ENCODE measurements around the gene TRAPPC2L. TPM values are rescaled to one million over a fixed set of nuclear protein-coding genes. Genes with fewer than 3 reads are reported as not detected.

The TRAPPC2L gene
- total and polyA plus RNA-seq, 2 of the 13 experiments (the other 11 are each of a cell fraction or from before 2014, with no cell fraction given): 96.3 to 107 TPM

- no peak; the same call in 1 of the 2 replicates for TF ChIP-seq ZNF660 (CRISPR knock-in tag; IDR thresholded peaks at IDR 0.05; ENCODE audit: borderline replicate concordance, low read depth)
- no peak for TF ChIP-seq TRAFD1 (CRISPR knock-in tag; IDR thresholded peaks at IDR 0.05; ENCODE audit: borderline replicate concordance)
- TF ChIP-seq ATF2 (CRISPR knock-in tag; IDR thresholded peaks at IDR 0.05): peak; percentile 35; the same call in 1 of the 2 replicates
- 0 out of 2 replicates have a peak, but pooled peaks have one; percentile 23 for TF ChIP-seq FOXC1 (CRISPR knock-in tag; IDR thresholded peaks at IDR 0.05; ENCODE audit: borderline replicate concordance)
- peak; percentile 84 for TF ChIP-seq KDM5A (IDR thresholded peaks at IDR 0.05; ENCODE audit: borderline replicate concordance, low read length)
- TF ChIP-seq E2F2 (CRISPR knock-in tag; IDR thresholded peaks at IDR 0.05; ENCODE audit: borderline replicate concordance): no peak
- no peak for TF ChIP-seq ZNF224 (CRISPR knock-in tag; IDR thresholded peaks at IDR 0.05)
- peak; percentile 42 for TF ChIP-seq IKZF5 (CRISPR knock-in tag; IDR thresholded peaks at IDR 0.05)
- peak; percentile 40; the same call in 1 of the 2 replicates for TF ChIP-seq RFXANK (CRISPR knock-in tag; IDR thresholded peaks at IDR 0.05)
- peak; percentile 90; the same call in 1 of the 2 replicates for TF ChIP-seq ZNF670 (CRISPR knock-in tag; IDR thresholded peaks at IDR 0.05; ENCODE audit: borderline replicate concordance)
- TF ChIP-seq MZF1 (CRISPR knock-in tag; IDR thresholded peaks at IDR 0.05; ENCODE audit: borderline replicate concordance): 0 out of 2 replicates have a peak, but pooled peaks have one; percentile 82
- no peak; the same call in 1 of the 2 replicates for TF ChIP-seq RERE (CRISPR knock-in tag; IDR thresholded peaks at IDR 0.05; ENCODE audit: low read depth)
- TF ChIP-seq ZBTB26 (CRISPR knock-in tag; IDR thresholded peaks at IDR 0.05; ENCODE audit: borderline replicate concordance): no peak
- TF ChIP-seq ZNF713 (CRISPR knock-in tag; IDR thresholded peaks at IDR 0.05): no peak
- TF ChIP-seq MTA3 (CRISPR knock-in tag; IDR thresholded peaks at IDR 0.05): no peak
Observed at GRCh38 chr16:88811769-88812512, 45.0 kb upstream of the TRAPPC2L start, which contains the start of gene APRT (continued).

Data from HepG2 (cell line).